Breast epithelium (tissue), 4 donors: ENCODE results near the gene ACVRL1. TPM values are rescaled to one million over a fixed set of nuclear protein-coding genes. Genes with fewer than 3 reads are reported as not detected.
A peak's percentile ranks its signal among the peaks of the same experiment; 100 is the strongest.

Experiments
- DNase-seq, 2 donors: peaks; one replicate each; pipeline ENCODE4 v3.0.0-alpha.2; 2019; ENCODE audit warnings: low spot score in 2 of 2
- H3K27ac ChIP-seq, 2 donors: fragments of 200-600 bp; sonication (generic) in 1 of 2; one replicate each; pipeline ENCODE4 v1.5.1; 2016 to 2019; ENCODE audit warnings: mild to moderate bottlenecking in 1 of 2
- H3K27me3 ChIP-seq, 2 donors: fragments of 200-600 bp; sonication (generic) in 1 of 2; one replicate each; pipeline versions ENCODE4 v1.5.1 to v1.6.0; 2017 to 2019; ENCODE audit warnings: control low read depth in 1 of 2, mild to moderate bottlenecking in 1 of 2
- H3K36me3 ChIP-seq: fragments of 200-600 bp; one replicate; pipeline ENCODE4 v1.5.1; 2019
- H3K4me1 ChIP-seq, 2 donors: fragments of 200-600 bp; sonication (generic); one replicate each; pipeline ENCODE4 v1.5.1; 2016 to 2019; ENCODE audit warnings: control low read depth in 1 of 2
- H3K4me3 ChIP-seq, 3 donors: fragments of 200-600 bp; sonication (generic); 1 replicate in 2 of 3; 2 replicates in 1 of 3; pipeline ENCODE4 v1.5.1; 2016 to 2019; ENCODE audit warnings: mild to moderate bottlenecking in 3 of 3, moderate library complexity in 2 of 3
- H3K9me3 ChIP-seq, 2 donors: fragments of 200-600 bp; sonication (generic) in 1 of 2; one replicate each; pipeline ENCODE4 v1.5.1; 2016 to 2019; ENCODE audit warnings: control low read depth in 1 of 2
- CTCF ChIP-seq, 3 donors: fragments of 450-650 bp; IDR thresholded peaks; one replicate each; pipeline ENCODE4 v1.5.1; 2016 to 2017; ENCODE audit warnings: antibody characterized with exemption in 3 of 3, mild to moderate bottlenecking in 3 of 3, moderate library complexity in 3 of 3
- POLR2A ChIP-seq: fragments of 450-650 bp; IDR thresholded peaks from one replicate; pipeline ENCODE4 v1.6.1; 2016; ENCODE audit warnings: antibody characterized with exemption, mild to moderate bottlenecking, moderate library complexity
- POLR2AphosphoS5 ChIP-seq, 3 donors: sonication (generic); formaldehyde crosslinking; IDR thresholded peaks; one replicate each; pipeline ENCODE4 v1.6.1; 2017; ENCODE audit warnings: antibody characterized with exemption in 3 of 3
- intact Hi-C: fragments of 100-400 bp; cut with DNase I; formaldehyde crosslinking; loops from one replicate; pipeline ENCODE4 v1.15.1; 2023; ENCODE audit warnings: low total_unique reads
- total RNA-seq, 3 donors: library from RNA; depleted of rRNA; stranded (reverse); fragments of >200 nt; gene quantifications; one replicate each; pipeline ENCODE4 v1.1.0, GENCODE V29; 2016

The ACVRL1 gene
- total RNA-seq, 3 donors from 2014 or later: 24.7 to 274 (median 109) TPM

- intact Hi-C loops: no loop called here
- H3K4me3 ChIP-seq: peak overlapping the region; percentile 78 to 99 (median 98)
- TF ChIP-seq POLR2AphosphoS5 (IDR thresholded peaks at IDR 0.05): no peak
- no peak for TF ChIP-seq CTCF (IDR thresholded peaks at IDR 0.05)
- TF ChIP-seq POLR2A: no peak
- no peaks in the 10 kb centered on the region for H3K27me3 ChIP-seq
- no peaks in the 10 kb centered on the region for H3K9me3 ChIP-seq
- H3K4me1 ChIP-seq: peaks cover 0 to 20% of the 10 kb centered on the region in 2 donors
- DNase-seq: no peak
- no peaks in the 10 kb centered on the region for H3K36me3 ChIP-seq
- peak overlapping the region; percentile 92 to 94 for H3K27ac ChIP-seq
Measured at GRCh38 chr12:51953089-51953488, 45.8 kb downstream of the ACVRL1 start.

GRCh38 chr12:51953864-51954263, 46.6 kb downstream of the ACVRL1 start:
- H3K9me3 ChIP-seq: no peaks in the 10 kb centered on the region
- H3K4me1 ChIP-seq: peaks cover 0 to 23% of the 10 kb centered on the region in 2 donors
- peak overlapping the region in 2 of 3 donors; percentile 78 to 99 for H3K4me3 ChIP-seq
- intact Hi-C loops: no loop called here
- no peaks in the 10 kb centered on the region for H3K27me3 ChIP-seq
- TF ChIP-seq POLR2A (no peak), CTCF (IDR thresholded peaks at IDR 0.05) (no peak), POLR2AphosphoS5 (IDR thresholded peaks at IDR 0.05) (no peak)
- DNase-seq: no peak
- H3K36me3 ChIP-seq: no peaks in the 10 kb centered on the region
- peak overlapping the region; percentile 80 to 94 for H3K27ac ChIP-seq

DNA sequence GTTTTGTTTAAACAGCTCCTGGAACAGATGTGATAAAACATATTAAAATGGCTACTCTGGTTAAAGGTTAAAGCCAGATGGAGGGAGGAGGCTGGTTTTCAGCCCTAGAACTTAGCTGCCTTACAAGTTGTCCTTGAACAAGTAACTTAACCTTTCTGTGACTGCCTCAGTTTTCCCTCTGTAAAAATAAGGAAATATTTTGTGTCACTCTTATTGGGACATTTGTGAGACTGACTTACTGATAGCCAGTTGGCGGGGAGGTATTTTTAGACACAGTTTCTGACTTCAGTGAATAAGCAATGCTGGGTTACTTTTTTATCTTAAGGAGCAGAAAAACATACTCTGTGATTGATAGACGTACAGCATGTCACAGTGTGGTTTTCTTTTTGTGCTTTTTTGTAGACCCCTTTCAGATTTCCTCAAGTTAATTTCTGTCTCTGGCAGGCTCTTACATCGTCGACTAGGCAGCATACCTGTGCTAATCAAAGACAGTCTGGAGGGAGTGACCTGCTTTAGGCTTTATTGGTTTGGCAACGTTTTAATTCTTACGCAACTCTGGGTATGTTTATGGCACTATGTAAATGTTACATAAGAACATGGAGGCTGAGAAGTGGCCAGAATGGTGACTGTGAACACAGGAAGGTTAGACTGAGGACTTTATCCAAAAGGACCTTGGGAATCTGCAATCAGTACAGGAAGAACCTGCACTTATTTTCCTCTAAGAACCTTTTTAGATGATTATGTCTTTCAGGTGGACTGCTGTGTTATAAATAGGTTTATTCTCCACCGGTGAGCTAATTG, 47.5 kb downstream of the ACVRL1 start:
- no peaks in the 10 kb centered on the region for H3K9me3 ChIP-seq
- H3K27ac ChIP-seq: peak overlapping the region; percentile 80 to 94
- no peaks in the 10 kb centered on the region for H3K36me3 ChIP-seq
- H3K27me3 ChIP-seq: no peaks in the 10 kb centered on the region
- intact Hi-C loops: no loop called here
- no peak for DNase-seq
- peaks cover 0 to 25% of the 10 kb centered on the region in 2 donors for H3K4me1 ChIP-seq
- TF ChIP-seq POLR2A (no peak), POLR2AphosphoS5 (IDR thresholded peaks at IDR 0.05) (peak in 1 of 3 donors; percentile 24), CTCF (IDR thresholded peaks at IDR 0.05) (no peak)
- peak overlapping the region in 1 of 3 donors; percentile 78 for H3K4me3 ChIP-seq

- H3K4me1 ChIP-seq: peaks cover 0 to 25% of the 10 kb centered on the region in 2 donors
- no peak for DNase-seq
- H3K4me3 ChIP-seq: no peak overlapping the region
- TF ChIP-seq POLR2A (no peak), CTCF (IDR thresholded peaks at IDR 0.05) (no peak), POLR2AphosphoS5 (IDR thresholded peaks at IDR 0.05) (no peak)
- H3K36me3 ChIP-seq: no peaks in the 10 kb centered on the region
- peak overlapping the region in 1 of 2 donors; percentile 94 for H3K27ac ChIP-seq
- H3K27me3 ChIP-seq: no peaks in the 10 kb centered on the region
- intact Hi-C loops: no loop called here
- H3K9me3 ChIP-seq: no peaks in the 10 kb centered on the region
Measured at GRCh38 chr12:51955702-51956101, 48.4 kb downstream of the ACVRL1 start.

DNA sequence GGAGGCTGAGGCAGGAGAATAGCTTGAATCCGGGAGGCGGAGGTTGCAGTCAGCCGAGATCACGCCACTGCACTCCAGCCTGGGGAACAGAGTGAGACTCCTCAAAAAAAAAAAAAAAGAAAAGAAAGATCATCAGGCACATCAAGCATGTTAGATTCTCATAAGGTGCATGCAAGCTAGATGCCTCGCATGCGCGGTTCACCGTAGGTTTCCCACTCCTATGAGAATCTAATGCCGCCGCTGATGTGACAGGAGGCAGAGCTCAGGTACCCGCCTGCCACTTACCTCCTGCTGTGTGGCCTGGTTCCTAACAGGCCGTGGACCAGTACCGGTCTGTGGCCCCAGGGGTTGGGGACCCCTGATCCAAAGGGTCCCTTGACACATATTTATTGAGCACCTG, 51.2 kb downstream of the ACVRL1 start:
- intact Hi-C loops: no loop called here
- TF ChIP-seq POLR2AphosphoS5 (IDR thresholded peaks at IDR 0.05) (no peak), CTCF (IDR thresholded peaks at IDR 0.05) (no peak), POLR2A (no peak)

More for the DNA sequence above, 51.2 kb downstream of the ACVRL1 start:
- DNase-seq: no peak
- Histone ChIP-seq H3K27me3 (no peaks in the 10 kb centered on the region), H3K4me1 (peaks cover 0 to 28% of the 10 kb centered on the region in 2 donors), H3K9me3 (no peaks in the 10 kb centered on the region), H3K36me3 (no peaks in the 10 kb centered on the region), H3K4me3 (no peak overlapping the region), H3K27ac (peak overlapping the region; percentile 19 to 56)
